Measurements from ENCODE around the gene HMCN1.
A peak's percentile ranks its signal among the peaks of the same experiment; 100 is the strongest.

Gene HMCN1

GRCh38 chr1:185733818-185734735 is at the start of gene HMCN1:
HMCN1 (plus strand) TSS chr1:185734391; CDS start chr1:185734780, 389 bp downstream.
- DNase-seq: peak; percentile 30

GRCh38 chr1:185686821-185687778 is 47.1 kb upstream of the HMCN1 start:
- no peak for DNase-seq

- no peak for DNase-seq
Observed at GRCh38 chr1:185690527-185690926, 43.7 kb upstream of the HMCN1 start.

GRCh38 chr1:185693654-185694053 is 40.5 kb upstream of the HMCN1 start:
- no peak for DNase-seq

- no peak for DNase-seq
Observed at GRCh38 chr1:185694081-185694480, 40.1 kb upstream of the HMCN1 start.

- no peak for DNase-seq
Observed at GRCh38 chr1:185695299-185695698, 38.9 kb upstream of the HMCN1 start.

- no peak for DNase-seq
Observed at GRCh38 chr1:185696422-185697150, 37.6 kb upstream of the HMCN1 start.

- no peak for DNase-seq
Observed at GRCh38 chr1:185699874-185700273, 34.3 kb upstream of the HMCN1 start.

GRCh38 chr1:185701650-185702049 is 32.5 kb upstream of the HMCN1 start:
- no peak for DNase-seq

GRCh38 chr1:185704181-185704580 is 30.0 kb upstream of the HMCN1 start:
- DNase-seq: no peak

- DNase-seq: no peak
Observed at GRCh38 chr1:185716095-185716494, 18.1 kb upstream of the HMCN1 start.

GRCh38 chr1:185719021-185719420 is 15.2 kb upstream of the HMCN1 start:
- DNase-seq: no peak

GRCh38 chr1:185720633-185721272 is 13.4 kb upstream of the HMCN1 start:
- DNase-seq: no peak

GRCh38 chr1:185721553-185721952 is 12.6 kb upstream of the HMCN1 start:
- DNase-seq: no peak

GRCh38 chr1:185722098-185722497 is 12.1 kb upstream of the HMCN1 start:
- DNase-seq: no peak

- no peak for DNase-seq
Observed at GRCh38 chr1:185727726-185728125, 6.5 kb upstream of the HMCN1 start.

GRCh38 chr1:185731446-185731845 is 2.7 kb upstream of the HMCN1 start:
- DNase-seq: no peak

- no peak for DNase-seq
Observed at GRCh38 chr1:185732951-185733350, 1.2 kb upstream of the HMCN1 start.

- DNase-seq: no peak
Observed at GRCh38 chr1:185734929-185735700, 924 bp downstream of the HMCN1 start.

- no peak for DNase-seq
Observed at GRCh38 chr1:185735701-185736064, 1.5 kb downstream of the HMCN1 start.

GRCh38 chr1:185739967-185740366 is 5.8 kb downstream of the HMCN1 start:
- DNase-seq: no peak

GRCh38 chr1:185741551-185741950 is 7.4 kb downstream of the HMCN1 start:
- DNase-seq: no peak
